ENCODE data around the gene SPATA13.

GRCh38 chr13:24178847-24179485, 18.4 kb downstream of the SPATA13 start:
- TF ChIP-seq POLR2A (IDR thresholded peaks at IDR 0.05) (no peak), POLR2AphosphoS5 (IDR thresholded peaks at IDR 0.05) (no peak)
- TF ChIP-seq, protein P1, sequence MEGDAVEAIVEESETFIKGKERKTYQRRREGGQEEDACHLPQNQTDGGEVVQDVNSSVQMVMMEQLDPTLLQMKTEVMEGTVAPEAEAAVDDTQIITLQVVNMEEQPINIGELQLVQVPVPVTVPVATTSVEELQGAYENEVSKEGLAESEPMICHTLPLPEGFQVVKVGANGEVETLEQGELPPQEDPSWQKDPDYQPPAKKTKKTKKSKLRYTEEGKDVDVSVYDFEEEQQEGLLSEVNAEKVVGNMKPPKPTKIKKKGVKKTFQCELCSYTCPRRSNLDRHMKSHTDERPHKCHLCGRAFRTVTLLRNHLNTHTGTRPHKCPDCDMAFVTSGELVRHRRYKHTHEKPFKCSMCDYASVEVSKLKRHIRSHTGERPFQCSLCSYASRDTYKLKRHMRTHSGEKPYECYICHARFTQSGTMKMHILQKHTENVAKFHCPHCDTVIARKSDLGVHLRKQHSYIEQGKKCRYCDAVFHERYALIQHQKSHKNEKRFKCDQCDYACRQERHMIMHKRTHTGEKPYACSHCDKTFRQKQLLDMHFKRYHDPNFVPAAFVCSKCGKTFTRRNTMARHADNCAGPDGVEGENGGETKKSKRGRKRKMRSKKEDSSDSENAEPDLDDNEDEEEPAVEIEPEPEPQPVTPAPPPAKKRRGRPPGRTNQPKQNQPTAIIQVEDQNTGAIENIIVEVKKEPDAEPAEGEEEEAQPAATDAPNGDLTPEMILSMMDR (IDR thresholded peaks at IDR 0.05), result no peak
